HL-60/S4 treated with phorbol 12-myristate 13-acetate at 8.2 ng/mL for 4 days and 3 days (cell line): ENCODE data around the gene STK39.

Source experiments
- in situ Hi-C: fragments of 300-500 bp; cut with MboI; formaldehyde crosslinking; loops from 2 replicates; pipeline ENCODE4 v1.15.0; 2022; ENCODE audit warnings: low sequenced_read_pairs

The STK39 gene

GRCh38 chr2:168210895-168211570, 36.4 kb downstream of the STK39 start:
- in situ Hi-C loops: no loop called here

DNA sequence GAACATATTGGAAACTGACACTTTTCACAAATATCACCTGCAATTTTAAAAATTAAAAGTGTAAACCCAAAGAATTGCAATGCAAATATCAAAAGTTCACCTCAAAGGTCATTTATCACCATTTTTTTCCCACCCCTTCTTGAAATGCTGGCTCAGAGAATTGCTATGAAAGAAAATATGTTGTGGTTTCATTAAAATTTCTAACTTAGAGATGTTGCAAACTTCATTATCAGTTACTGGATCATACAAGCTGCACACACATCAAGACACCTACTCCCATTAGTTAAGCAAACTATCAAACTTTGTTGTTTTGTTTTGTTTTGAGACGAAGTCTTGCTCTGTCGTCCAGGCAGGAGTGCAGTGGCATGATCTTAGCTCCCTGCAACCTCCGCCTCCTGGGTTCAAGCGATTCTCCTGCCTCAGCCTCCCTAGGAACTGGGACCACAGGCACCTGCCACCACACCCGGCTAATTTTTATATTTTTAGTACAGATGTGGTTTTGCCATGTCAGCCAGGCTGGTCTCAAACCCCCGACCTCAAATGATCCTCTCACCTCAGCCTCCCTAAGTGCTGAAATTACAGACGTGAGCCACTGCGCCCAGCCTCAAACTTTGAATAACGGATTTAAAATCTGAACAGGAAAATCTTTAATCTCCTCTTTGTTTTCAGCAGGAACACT, 37.0 kb downstream of the STK39 start:
- in situ Hi-C loops: no loop called here

- in situ Hi-C loops: no loop called here
These were observed 38.7 kb downstream of the STK39 start for GRCh38 chr2:168208652-168209051.

DNA sequence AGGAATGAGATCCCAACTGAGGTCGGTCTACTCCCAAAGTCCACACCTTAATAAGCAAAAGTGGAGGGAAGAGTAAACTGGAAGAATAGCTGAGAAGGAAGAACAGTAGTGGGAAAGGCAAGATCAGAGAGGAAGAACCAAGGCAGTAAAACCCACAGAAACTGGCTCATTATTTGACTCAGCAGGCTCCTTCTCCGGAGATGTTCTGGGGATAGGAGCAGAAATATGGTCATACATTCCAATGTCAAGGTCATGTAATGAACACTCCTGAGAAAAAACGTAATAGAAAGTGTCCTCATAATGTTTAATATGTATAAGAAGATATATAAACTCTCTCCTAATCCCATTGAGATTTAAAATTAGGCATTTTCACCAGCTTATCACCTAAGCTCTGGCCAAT, 39.5 kb downstream of the STK39 start:
- in situ Hi-C loops: no loop called here

GRCh38 chr2:168203762-168204693, 43.4 kb downstream of the STK39 start:
- in situ Hi-C loops: no loop called here

GRCh38 chr2:168201584-168202116, 45.7 kb downstream of the STK39 start:
- in situ Hi-C loops: no loop called here

GRCh38 chr2:168200930-168201583, 46.3 kb downstream of the STK39 start:
- in situ Hi-C loops: no loop called here

- in situ Hi-C loops: no loop called here
These were observed 48.8 kb downstream of the STK39 start for GRCh38 chr2:168198476-168199207.

DNA sequence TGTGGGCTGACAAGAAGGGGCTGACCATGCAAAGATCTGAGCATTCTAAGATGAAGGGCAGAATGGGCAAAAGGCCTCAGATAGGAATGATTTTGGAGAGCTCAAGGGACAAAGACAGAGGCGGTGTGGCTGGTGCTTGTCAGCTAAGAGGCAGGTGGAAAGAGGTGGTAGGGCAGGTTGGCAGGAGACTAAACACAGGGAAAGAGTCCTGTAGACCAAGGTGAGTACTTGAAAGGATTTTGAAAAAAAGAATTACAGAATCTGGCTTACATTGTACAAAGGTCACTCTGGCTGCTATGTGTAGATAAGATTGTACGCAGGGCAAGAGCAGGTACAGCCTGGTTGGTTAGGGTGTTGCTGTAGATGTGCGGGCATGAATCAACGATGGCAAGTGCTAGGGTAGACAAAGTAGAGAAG, 50.6 kb downstream of the STK39 start:
- in situ Hi-C loops: no loop called here

DNA sequence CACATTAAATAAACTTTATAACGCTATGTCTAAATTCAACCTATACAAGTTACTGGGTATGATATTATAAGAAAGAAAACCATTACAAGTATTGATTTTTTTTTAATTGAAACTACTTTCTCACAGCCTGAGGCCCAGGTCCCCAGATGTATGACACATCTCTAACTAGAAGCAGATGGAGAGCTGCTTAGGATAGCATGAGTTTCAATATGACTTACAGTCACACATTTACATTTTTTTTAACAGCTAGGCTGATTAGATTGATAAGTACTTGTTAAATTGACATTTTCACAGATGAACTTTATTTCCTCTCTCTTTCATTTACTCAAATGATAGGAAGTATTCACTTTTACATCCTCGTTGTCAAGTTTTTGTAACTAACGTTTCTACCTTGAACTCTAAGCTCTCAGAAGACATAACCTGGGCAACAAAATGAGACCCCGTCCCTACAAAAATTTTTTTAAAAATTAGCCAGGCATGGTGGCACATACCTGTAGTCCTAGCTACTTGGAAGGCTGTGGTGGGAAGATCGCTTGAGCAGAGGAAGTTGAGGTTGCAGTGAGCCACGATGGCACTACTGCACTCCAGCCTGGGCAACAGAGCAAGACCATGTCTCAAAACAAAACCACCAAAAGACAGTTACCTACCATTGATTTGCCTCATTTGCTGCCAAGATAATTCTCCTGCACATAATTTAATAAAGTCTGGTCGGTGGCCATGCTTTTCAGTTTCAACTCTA, 52.4 kb downstream of the STK39 start:
- in situ Hi-C loops: no loop called here

DNA sequence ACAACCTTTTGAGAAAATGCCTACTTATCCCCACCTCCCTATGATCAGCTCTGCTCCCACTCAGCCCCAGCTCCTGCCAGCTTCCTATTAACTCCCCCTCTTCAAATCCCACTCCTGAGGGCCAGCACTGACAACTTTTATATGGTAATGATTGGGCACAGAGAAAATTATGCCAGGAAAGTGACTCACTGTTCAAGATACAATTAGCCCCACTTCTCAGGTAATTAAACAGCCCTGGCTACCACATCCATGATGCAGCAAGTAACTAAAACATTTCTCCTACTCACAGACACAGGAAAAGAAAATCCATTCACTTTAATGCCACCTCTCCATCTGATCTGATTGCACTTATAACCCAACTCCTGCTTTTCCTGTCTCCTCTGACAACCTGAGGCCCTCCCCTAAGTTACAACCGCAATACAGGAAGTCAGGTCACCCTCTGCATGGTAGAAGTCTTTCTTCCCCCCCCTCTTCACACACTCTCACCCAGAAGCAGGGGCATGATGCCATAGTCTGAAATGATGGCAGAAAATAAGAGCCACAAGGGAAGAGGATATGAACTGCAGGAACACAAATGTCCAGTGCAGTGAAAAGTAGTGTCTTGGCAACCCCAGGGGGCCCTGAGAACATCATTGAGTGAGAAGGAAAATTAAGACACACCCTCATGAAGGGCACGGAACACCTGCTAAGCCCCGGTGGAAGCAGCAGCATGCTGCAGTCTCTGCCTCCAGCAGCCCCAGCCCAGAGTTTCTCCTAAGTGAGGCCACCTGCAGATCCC, 54.4 kb downstream of the STK39 start:
- in situ Hi-C loops: no loop called here

DNA sequence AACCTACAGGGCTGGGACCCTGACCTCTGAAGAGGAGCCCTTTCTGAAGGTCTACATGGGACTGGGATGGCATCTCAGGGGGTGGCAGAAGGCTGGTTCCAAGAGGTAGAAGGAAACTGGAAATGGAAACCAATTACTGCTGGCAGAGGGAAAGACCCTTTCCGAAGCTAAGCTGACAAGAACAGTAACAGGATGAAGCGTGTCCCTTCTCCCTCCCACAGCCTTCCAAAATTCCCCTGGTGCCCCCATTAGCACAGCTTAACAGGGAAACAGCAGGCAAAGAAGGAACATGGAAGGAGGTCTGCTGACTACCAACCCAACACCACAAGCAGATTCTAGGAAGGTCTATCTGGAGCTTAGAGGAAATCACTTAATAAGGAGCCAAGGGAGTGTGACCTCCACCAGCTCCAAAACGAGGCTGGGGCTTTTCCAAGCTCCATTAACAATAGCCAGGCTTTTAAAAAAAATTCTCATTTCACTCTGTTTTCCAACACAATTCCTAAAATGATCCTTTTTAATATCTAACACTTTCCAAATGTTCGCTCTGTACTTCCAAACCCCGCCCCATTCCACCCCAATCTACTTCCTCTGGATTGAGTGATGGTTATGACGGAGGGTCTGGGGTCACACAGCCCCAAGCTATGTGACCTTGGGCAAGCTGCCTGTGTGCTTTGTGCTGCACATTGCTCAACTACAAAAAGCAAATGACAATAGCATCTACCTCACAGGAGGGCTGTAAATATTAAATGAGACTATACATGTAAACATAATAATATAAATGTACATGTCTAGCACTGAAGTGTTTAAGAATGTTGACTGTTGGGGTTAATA, 55.2 kb downstream of the STK39 start:
- in situ Hi-C loops: no loop called here

DNA sequence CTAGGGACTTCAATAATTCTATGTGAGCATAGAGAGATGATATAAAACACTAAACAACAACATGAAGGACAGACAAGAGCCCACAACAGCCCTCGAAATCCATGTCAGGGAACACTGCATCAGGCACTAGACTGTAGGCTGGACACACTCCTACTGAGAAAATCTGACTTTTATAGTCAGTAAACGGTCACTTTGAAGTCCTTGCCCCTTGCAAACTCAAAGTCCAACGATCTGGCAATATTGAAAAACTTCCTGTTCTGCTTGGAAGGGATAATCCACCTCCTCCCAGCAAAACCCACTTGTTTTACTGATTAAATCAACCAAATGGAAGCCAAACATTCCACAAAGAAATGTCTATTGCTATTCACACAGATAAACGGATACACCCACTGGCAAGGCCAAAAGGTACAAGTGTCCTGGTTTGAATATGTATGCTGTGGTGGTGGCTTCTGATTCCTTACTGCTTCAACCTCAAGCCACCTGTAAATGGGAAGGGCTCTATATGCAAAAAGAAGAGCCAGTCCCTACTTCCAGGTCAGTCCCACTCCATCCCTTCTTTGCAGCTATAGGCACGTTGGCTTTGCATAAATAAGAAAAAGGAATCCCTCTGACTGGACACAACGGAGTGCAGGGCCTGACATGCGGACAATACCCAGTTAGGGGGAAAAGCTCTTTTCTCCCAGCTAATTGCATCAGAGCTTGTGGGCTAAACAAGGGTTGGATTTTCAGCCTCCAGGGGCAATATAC, 56.6 kb downstream of the STK39 start:
- in situ Hi-C loops: no loop called here

DNA sequence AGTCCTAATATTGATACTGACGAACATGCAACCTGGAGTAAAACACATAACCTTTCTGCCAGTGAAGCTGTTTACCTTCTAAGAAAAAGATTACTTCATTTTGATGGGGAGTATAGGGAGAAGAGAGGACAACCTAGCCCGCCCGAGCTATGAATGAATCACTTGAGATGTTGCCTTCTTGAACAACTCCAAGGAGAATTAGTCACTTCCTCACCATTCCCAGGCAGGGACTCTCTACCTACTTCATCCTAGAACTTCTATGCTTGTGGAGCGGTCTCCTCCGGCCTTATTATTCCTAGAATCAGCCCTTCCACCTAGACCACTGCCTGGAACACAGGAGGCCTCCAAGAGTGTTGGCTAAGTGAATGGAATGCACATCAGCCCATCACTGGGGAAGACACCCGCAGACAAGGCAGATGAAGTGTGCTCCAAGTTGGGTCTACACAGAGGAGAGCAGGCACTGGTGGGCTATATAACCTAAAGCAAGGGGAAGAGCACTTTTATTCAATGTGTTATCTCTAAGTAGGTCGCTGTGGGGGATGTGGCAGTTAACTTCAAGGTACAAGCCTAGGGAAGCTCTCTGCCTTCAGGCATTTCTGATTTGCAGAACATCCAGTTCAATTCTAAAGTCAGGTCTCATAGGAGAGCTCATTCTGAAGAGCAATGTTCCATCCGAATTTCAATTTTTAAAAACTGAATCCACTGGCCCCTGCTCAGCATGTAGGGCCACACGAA, 57.4 kb downstream of the STK39 start:
- in situ Hi-C loops: no loop called here

- in situ Hi-C loops: no loop called here
These were observed 59.4 kb downstream of the STK39 start for GRCh38 chr2:168188002-168188401.

GRCh38 chr2:168186452-168186851, 60.9 kb downstream of the STK39 start:
- in situ Hi-C loops: no loop called here
